22Rv1 (cell line): ENCODE measurements around the gene OR10H3.

Experiments
- ZFX ChIP-seq: fragments of 450-650 bp; IDR thresholded peaks from 2 replicates; pipeline ENCODE4 v1.6.1; 2017; ENCODE audit warnings: antibody characterized with exemption, borderline replicate concordance
- TF ChIP-seq, protein P1 (sequence below): fragments of 450-650 bp; IDR thresholded peaks from 2 replicates; pipeline ENCODE4 v1.5.1; 2017; ENCODE audit warnings: mild to moderate bottlenecking

DNA sequence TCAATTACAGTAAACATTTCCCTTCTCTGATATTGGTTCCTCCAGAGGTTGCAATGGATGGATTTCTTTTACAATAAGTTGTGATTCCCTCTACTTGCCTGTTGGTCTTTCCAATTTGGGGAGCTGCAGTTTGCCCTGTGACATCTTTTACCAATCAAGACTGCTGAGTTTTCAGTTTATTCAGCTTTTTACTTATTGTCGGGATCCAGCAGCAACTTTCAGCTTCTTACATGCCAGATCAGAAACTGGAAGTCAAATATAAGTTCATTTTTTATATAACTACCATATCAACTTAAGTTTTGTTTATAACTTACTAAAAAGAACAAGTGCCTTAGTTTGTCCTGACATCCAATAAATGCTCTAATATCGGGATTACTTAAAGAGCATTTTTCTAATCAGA lies 10.5 kb downstream of the OR10H3 start:
- TF ChIP-seq, protein P1, sequence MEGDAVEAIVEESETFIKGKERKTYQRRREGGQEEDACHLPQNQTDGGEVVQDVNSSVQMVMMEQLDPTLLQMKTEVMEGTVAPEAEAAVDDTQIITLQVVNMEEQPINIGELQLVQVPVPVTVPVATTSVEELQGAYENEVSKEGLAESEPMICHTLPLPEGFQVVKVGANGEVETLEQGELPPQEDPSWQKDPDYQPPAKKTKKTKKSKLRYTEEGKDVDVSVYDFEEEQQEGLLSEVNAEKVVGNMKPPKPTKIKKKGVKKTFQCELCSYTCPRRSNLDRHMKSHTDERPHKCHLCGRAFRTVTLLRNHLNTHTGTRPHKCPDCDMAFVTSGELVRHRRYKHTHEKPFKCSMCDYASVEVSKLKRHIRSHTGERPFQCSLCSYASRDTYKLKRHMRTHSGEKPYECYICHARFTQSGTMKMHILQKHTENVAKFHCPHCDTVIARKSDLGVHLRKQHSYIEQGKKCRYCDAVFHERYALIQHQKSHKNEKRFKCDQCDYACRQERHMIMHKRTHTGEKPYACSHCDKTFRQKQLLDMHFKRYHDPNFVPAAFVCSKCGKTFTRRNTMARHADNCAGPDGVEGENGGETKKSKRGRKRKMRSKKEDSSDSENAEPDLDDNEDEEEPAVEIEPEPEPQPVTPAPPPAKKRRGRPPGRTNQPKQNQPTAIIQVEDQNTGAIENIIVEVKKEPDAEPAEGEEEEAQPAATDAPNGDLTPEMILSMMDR: no peak
- no peak for TF ChIP-seq ZFX
